ENCODE measurements around the gene PTPRJ.

GRCh38 chr11:48124880-48125279 is 144.5 kb downstream of the PTPRJ start:
- TF ChIP-seq CTCF (conservative IDR thresholded peaks at IDR 0.05 in 1 of 2, IDR thresholded peaks at IDR 0.05 in 1 of 2; ENCODE audit: low read depth in 1 of 2, low read length in 2 of 2) (no peak), EZH2 (IDR thresholded peaks at IDR 0.05; ENCODE audit: low read length, missing control alignments) (no peak)
